Heart left ventricle (tissue), 16 donors: ENCODE results near the gene IGHMBP2. TPM values are rescaled to one million over a fixed set of nuclear protein-coding genes. Genes with fewer than 3 reads are reported as not detected.

Experiments
- ATAC-seq, 4 donors: fragments of 200-7000 bp; cut with Tn5 transposase; one replicate each; pipeline ENCODE4 v1.9.1; 2020 to 2022; ENCODE audit warnings: moderate library complexity in 4 of 4, mild to moderate bottlenecking in 3 of 4, moderate number of reproducible peaks in 1 of 4
- DNase-seq, 5 donors: peaks; one replicate each; pipeline ENCODE4 v3.0.0-alpha.2; 2020
- H3K27ac ChIP-seq, 12 donors: fragments of 200-600 bp; sonication (generic) in 4 of 12; one replicate each; pipeline versions ENCODE4 v1.5.0 to v1.8.0; 2016 to 2022; ENCODE audit warnings: mild to moderate bottlenecking in 2 of 12
- H3K27me3 ChIP-seq, 9 donors: fragments of 200-600 bp; sonication (generic) in 2 of 9; one replicate each; pipeline versions ENCODE4 v1.5.1 to v1.8.0; 2016 to 2022; ENCODE audit warnings: mild to moderate bottlenecking in 3 of 9
- H3K36me3 ChIP-seq, 9 donors: fragments of 200-600 bp; sonication (generic) in 2 of 9; one replicate each; pipeline versions ENCODE4 v1.5.0 to v1.8.0; 2018 to 2022; ENCODE audit warnings: mild to moderate bottlenecking in 2 of 9
- H3K4me1 ChIP-seq, 12 donors: fragments of 200-600 bp; sonication (generic) in 4 of 12; one replicate each; pipeline versions ENCODE4 v1.5.0 to v1.8.0; 2016 to 2022; ENCODE audit warnings: mild to moderate bottlenecking in 3 of 12
- H3K4me3 ChIP-seq, 12 donors: fragments of 200-600 bp; sonication (generic) in 4 of 12; one replicate each; pipeline versions ENCODE4 v1.5.0 to v1.8.0; 2017 to 2022; ENCODE audit warnings: mild to moderate bottlenecking in 9 of 12, moderate library complexity in 4 of 12
- H3K9me3 ChIP-seq, 12 donors: fragments of 200-600 bp; sonication (generic) in 4 of 12; one replicate each; pipeline versions ENCODE4 v1.5.0 to v1.8.0; 2016 to 2022; ENCODE audit warnings: mild to moderate bottlenecking in 1 of 12
- CTCF ChIP-seq, 12 donors: fragments of 200-600 bp; sonication (generic) in 4 of 12; IDR thresholded peaks; one replicate each; pipeline versions ENCODE4 v1.5.0 to v1.8.0; 2018 to 2022; ENCODE audit warnings: antibody characterized with exemption in 12 of 12, mild to moderate bottlenecking in 5 of 12
- POLR2A ChIP-seq, 2 donors: fragments of 450-650 bp; IDR thresholded peaks; one replicate each; pipeline ENCODE4 v1.6.1; 2017; ENCODE audit warnings: antibody characterized with exemption in 2 of 2, mild to moderate bottlenecking in 2 of 2, moderate library complexity in 2 of 2
- WGBS, 4 donors: extraction: QIAGEN DNeasy Blood & Tissue Kit in 2 of 4; methylation state at CpG; one replicate each; pipeline versions ENCODE4 v1.1.5 to v1.1.7; 2013 to 2018; 5-methylcytosine and 5-hydroxymethylcytosine counted together
- intact Hi-C, 10 donors: fragments of 100-400 bp; cut with DNase I; formaldehyde crosslinking; loops; one replicate each; pipeline versions ENCODE4 v1.11.1 to v1.14.2; 2022
- polyA plus RNA-seq, 2 donors: library from polyadenylated mRNA; stranded (reverse); fragments of 200-250 nt; gene quantifications; one replicate each; pipeline ENCODE4 v1.2.3, GENCODE V29; 2013
- total RNA-seq, 9 donors: library from RNA; depleted of rRNA in 2 of 9; stranded (reverse); fragments of >200 nt in 2 of 9; fragmentation: NEBNext Ultra II Directional in 3 of 9; extraction: Animal tissue kit (Norgen Biotek cat#: 25700) in 3 of 9; gene quantifications; one replicate each; pipeline versions ENCODE4 v1.1.0 to v1.2.4, GENCODE V29; 2016 to 2023
- donor health status: ischemic (EF 13 %, LVEDD 7.1; RV severe dilation, severe dysfunction).
- donor health status: healthy with polysubstance abuse.
- donor health status: DM: no; HTN: yes; CAD: no.
- donor health status: DM: no; HTN: no; CAD: no.
- donor health status: ischemic (EF 25% LVEDD 6.9; RV normal size, moderate dysfunction).
- donor health status: ischemic (EF 25% LVEDD 5.7; RV mildly dilated, moderate dysfunction).
- donor health status: healthy.
- donor health status: DM: yes; HTN: yes; CAD: no.
- donor health status: ischemic (EF 35%, LVEDD 5.7; RV mildly dilated, moderate dysfunction).
- donor health status: nonischemic (EF 11% LVEDD 7.7; RV severe dilation, severe dysfunction).
- donor health status: DM: yes; HTN: yes; CAD: no.
- donor health status: PGD.
- donor health status: ischemic (EF 29% LVEDD 5.4; RV normal size, mild dysfunction).
- donor health status: nonischemic (EF 23%, LVEDD 6.1; RV moderate dilation, normal function).

Gene IGHMBP2
- total and polyA plus RNA-seq, 11 donors = 8.3 to 18.9 (median 12.6) TPM

- H3K27me3 ChIP-seq = no peaks in the 10 kb centered on the region
- H3K4me3 ChIP-seq = no peak overlapping the region
- DNase-seq (no peak), ATAC-seq (no peak)
- H3K4me1 ChIP-seq = peaks cover 0 to 10% (median 5%) of the 10 kb centered on the region in 12 donors
- 87 to 94% (median 91%) methylated on average over 7 to 11 of the region's 11 CpGs for WGBS, 4 donors
- TF ChIP-seq CTCF (IDR thresholded peaks at IDR 0.05) (no peak), POLR2A (IDR thresholded peaks at IDR 0.05) (no peak)
- intact Hi-C loops = loop anchor here in 2 of 10 donors (10.0 kb wide), 1 partner anchor 250 kb away; no protein-coding TSS in a partner anchor
- peaks cover 0 to 8% (median 2%) of the 10 kb centered on the region in 12 donors for H3K9me3 ChIP-seq
- no peaks in the 10 kb centered on the region for H3K36me3 ChIP-seq
- H3K27ac ChIP-seq = no peak overlapping the region
Observed at GRCh38 chr11:68865241-68865640, 38.5 kb upstream of the IGHMBP2 start.

GRCh38 chr11:68867066-68867465 is 36.6 kb upstream of the IGHMBP2 start:
- no peak overlapping the region for H3K4me3 ChIP-seq
- H3K9me3 ChIP-seq = peaks cover 0 to 8% (median 2%) of the 10 kb centered on the region in 12 donors
- no peak for TF ChIP-seq CTCF (IDR thresholded peaks at IDR 0.05)
- no peak for TF ChIP-seq POLR2A (IDR thresholded peaks at IDR 0.05)
- no peak overlapping the region for H3K27ac ChIP-seq
- H3K27me3 ChIP-seq = no peaks in the 10 kb centered on the region
- no peaks in the 10 kb centered on the region for H3K36me3 ChIP-seq
- H3K4me1 ChIP-seq = peaks cover 0 to 25% (median 14%) of the 10 kb centered on the region in 12 donors
- ATAC-seq = no peak
- intact Hi-C loops = loop anchor here in 2 of 10 donors (10.0 kb wide), 1 partner anchor 252 kb away; no protein-coding TSS in a partner anchor
- DNase-seq = no peak
- WGBS, 4 donors = 65 to 78% (median 73%) methylated on average over 6 of the region's 6 CpGs

GRCh38 chr11:68868221-68868835 is 35.4 kb upstream of the IGHMBP2 start:
- Histone ChIP-seq H3K27ac (no peak overlapping the region), H3K27me3 (no peaks in the 10 kb centered on the region), H3K4me1 (peaks cover 0 to 31% (median 15%) of the 10 kb centered on the region in 12 donors), H3K4me3 (no peak overlapping the region), H3K36me3 (no peaks in the 10 kb centered on the region), H3K9me3 (peaks cover 0 to 8% (median 2%) of the 10 kb centered on the region in 12 donors)
- 92 to 96% (median 95%) methylated on average over 15 to 18 of the region's 18 CpGs for WGBS, 4 donors
- ATAC-seq = no peak
- intact Hi-C loops = loop anchor here in 2 of 10 donors (10.0 kb wide), 1 partner anchor 254 kb away; no protein-coding TSS in a partner anchor
- TF ChIP-seq CTCF (IDR thresholded peaks at IDR 0.05) (no peak), POLR2A (IDR thresholded peaks at IDR 0.05) (no peak)
- no peak for DNase-seq

- intact Hi-C loops = no loop called here
- Histone ChIP-seq H3K36me3 (no peaks in the 10 kb centered on the region), H3K27ac (peak overlapping the region in 3 of 12 donors; percentile 46 to 56 (median 54)), H3K4me3 (peak overlapping the region; percentile 2 to 72 (median 52)), H3K27me3 (no peaks in the 10 kb centered on the region), H3K4me1 (peaks cover 0 to 42% (median 17%) of the 10 kb centered on the region in 12 donors), H3K9me3 (no peaks in the 10 kb centered on the region)
- 25 to 54% (median 40%) methylated on average over 9 of the region's 9 CpGs for WGBS, 4 donors
- ATAC-seq = peak in 2 of 4 donors; percentile 17 to 18
- TF ChIP-seq POLR2A (IDR thresholded peaks at IDR 0.05) (no peak), CTCF (IDR thresholded peaks at IDR 0.05) (peak in 4 of 12 donors; percentile 9 to 32 (median 18))
- DNase-seq = no peak
Observed at GRCh38 chr11:68870470-68870869, 33.2 kb upstream of the IGHMBP2 start.
